GM18909 (cell line): Measurements from ENCODE around the gene NR2C1.
"Not testable (repeated sequence)": the region's sequence is repeated elsewhere in the genome, so short reads cannot be mapped to it uniquely, and the experiment has no call there.

Source experiments
- ATAC-seq: cut with Tn5 transposase; IDR thresholded peaks from one replicate; pipeline ENCODE4 v1.9.1; 2021; ENCODE audit warnings: mild to moderate bottlenecking; ENCODE audit not compliant: unreplicated experiment, poor library complexity

Gene NR2C1

DNA sequence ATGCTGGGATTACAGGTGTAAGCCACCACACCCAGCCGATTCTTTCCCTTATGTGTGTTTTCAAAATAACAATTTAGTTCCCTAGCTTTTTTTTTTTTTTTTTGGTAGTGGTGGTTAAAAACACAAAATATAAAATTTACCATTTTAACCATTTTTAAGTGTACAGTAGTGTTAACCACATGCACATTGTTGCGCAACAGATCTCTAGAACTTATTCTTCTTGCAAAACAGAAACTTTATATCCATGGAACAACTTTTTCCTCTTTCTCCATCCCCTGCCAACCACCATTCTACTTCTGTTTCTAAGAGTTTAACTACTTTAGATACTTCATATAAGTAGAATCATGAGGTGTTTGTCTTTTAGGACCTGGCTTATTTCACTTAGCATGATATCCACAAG, 68.8 kb downstream of the NR2C1 start:
- no peak for ATAC-seq

- no peak for ATAC-seq
These were observed 69.5 kb downstream of the NR2C1 start for GRCh38 chr12:95003921-95004272.

DNA sequence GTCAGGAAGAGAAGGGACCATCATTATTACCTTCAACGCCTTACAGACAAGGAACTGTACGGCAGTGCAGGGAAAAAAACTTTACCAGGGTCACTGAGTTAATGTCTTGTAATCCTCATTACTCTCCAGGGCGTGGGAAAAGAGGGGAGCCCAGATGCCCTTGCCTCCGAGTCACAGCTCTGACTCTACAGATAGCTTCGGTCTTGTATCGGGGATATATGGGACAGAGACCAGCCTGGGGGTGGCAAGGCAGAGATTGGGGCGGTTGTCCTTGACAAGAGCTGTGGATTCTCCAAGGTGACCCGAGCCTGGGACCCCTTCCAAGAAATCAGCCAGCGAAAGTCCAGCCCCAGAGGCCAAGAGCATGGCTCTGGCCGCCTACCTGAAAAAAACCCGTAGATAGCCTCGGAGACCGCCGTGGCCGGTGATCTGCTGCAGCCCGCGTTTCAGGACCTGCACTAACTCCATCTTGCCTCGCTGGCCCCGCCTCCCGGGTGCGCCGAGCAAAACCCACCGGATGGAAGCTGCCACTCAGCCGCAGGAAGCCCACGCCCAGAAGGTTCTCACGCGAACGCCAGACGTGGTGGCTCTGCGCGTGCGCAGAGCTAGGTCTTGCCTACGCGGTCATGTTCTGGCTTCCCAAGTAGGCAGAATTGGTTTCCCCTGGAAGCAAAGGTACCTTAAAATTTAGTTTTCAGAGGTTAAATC, 70.1 kb downstream of the NR2C1 start, which contains the start of gene NDUFA12:
Gene NDUFA12 (minus strand): TSS at position 485 of the 708 bp plus-strand sequence. CDS start 17 bp downstream, at position 468.
- ATAC-seq: peak; percentile 99

GRCh38 chr12:95002754-95003153, 70.7 kb downstream of the NR2C1 start:
- ATAC-seq: no peak

- no peak for ATAC-seq
These were observed 75.1 kb downstream of the NR2C1 start for GRCh38 chr12:94998326-94998725.

DNA sequence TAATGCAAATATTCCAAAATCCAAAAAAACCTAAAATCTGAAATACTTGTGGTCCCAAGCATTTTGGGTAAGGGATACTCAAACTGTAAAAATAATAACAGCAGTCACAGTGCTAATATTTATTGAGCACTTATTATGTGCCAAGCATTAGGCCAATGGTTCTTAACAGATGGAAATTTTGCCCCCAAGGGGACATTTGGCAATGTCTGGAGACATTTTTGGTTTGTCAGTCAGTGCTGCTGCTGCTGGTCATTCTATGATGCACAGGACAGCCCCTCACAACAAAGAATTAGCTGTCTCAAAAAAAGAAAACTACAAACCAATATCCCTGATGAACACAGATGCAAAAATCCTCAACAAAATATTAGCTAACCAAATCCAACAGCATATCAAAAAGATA, 75.7 kb downstream of the NR2C1 start:
- no peak for ATAC-seq

DNA sequence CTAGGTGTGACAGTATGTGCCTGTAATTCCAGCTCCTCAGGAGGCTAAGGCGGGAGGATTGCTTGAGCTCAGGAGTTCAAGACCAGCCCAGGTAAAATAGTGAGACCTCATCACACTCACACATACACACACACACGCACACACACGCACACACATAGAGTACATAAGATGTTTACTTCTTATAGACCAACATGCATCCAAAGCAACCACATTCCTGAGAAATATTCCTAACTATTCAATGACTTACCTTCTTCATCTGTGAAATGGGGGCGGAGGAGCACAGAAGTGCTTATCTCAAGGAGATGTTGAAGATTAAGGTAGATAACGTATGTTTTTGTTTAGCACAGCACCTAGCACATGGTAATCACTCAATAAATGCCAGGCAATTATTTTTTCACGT, 76.4 kb downstream of the NR2C1 start:
- ATAC-seq: no peak

- no peak for ATAC-seq
These were observed 79.1 kb downstream of the NR2C1 start for GRCh38 chr12:94994312-94994711.

DNA sequence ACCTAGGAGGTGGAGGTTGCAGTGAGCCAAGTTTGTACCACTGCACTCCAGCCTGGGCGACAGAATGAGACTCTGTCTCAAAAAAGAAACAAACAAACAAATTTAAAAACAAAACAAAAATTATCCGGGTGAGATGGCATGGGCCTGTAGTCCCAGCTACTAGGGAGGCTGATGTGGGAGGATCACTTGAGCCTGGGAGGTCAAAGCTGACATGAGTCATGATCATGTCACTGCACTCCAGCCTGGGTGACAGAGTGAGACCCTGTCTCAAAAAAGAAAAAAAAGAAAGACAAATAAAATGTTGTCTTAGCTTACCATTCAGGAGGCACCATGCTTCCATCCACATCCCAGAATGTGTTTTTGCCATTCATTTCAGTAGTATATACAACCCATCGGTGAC, 79.6 kb downstream of the NR2C1 start:
- not testable (repeated sequence) for ATAC-seq

DNA sequence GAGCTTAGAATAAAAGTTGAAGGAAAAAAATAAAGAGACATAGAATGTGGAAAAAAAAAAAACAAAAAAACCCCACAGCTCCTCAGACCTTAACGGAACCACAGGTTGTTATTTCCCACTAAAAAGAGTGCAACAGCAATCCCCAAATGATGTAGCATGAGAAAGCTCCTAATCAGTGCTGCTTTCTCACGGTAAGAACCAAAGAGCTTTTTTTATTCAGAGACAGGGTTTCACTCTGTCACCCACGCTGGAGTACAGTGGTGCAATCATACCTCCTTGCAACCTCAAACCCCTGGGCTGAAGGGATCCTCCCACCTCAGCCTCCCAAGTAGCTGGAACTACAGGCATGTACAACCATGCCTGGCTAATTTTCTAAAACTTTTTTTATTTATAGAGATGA, 83.2 kb downstream of the NR2C1 start:
- ATAC-seq: no peak

- ATAC-seq: no peak
These were observed 84.9 kb downstream of the NR2C1 start for GRCh38 chr12:94988471-94988870.

DNA sequence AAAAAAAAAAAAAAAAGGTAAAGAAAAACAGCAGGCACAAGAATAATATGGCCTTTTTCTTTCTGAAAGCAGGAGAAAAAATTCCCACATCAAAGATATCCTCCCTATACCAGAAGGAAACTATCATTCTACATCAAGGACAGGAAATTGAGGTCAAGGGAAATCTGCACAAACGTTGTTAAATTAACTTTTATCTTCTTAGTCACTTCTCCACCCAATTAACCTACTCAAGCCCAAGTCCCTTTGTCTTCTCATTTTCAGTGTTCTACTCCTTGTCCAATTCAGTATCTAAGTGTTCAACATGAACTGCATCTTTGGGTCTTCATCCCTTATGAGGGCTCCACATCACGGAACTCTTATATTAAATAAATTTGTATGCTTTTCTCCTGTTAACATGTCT, 85.6 kb downstream of the NR2C1 start:
- ATAC-seq: no peak

DNA sequence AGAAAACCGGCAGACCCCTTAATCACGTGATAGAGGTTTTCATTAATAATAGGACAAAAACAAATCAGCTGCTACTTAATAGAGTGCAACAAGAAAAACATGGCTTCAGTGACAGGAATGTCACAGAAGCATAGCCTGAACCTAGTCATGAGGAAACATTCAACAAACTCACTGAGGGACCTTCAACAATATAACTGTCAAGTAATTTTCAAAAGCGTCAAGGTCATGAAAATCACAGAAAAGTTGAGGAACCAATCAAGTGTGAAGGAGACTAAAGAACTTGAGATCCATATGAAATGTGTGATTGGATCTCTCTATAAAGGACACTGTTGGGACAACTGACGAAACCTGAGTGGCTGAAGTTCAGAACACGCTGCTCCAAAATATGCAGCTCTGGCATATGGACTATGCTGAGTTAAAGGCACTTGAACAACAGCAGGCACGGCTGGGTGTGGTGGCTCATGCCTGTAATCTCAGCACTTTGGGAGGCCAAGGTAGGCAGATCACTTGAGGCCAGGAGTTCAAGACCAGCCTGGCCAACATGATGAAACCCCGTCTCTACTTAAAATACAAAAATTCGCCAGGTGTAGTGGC, 86.2 kb downstream of the NR2C1 start:
- ATAC-seq: no peak

DNA sequence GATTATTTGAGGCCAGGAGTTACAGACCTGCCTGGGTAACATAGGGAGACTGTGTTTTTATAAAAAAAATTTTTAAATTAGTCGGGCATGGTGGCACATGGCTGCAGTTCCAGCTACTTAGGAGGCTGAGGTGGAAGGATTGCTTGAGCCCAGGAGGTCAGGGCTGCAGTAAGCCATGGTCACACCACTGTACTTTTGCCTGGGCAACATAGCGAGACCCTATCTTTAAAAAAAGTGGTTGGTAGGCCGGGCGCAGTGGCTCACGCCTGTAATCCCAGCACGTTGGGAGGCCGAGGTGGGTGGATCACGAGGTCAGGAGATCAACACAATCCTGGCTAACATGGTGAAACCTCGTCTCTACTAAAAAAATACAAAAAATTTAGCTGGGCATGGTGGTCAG, 88.3 kb downstream of the NR2C1 start:
- ATAC-seq: not testable (repeated sequence)

DNA sequence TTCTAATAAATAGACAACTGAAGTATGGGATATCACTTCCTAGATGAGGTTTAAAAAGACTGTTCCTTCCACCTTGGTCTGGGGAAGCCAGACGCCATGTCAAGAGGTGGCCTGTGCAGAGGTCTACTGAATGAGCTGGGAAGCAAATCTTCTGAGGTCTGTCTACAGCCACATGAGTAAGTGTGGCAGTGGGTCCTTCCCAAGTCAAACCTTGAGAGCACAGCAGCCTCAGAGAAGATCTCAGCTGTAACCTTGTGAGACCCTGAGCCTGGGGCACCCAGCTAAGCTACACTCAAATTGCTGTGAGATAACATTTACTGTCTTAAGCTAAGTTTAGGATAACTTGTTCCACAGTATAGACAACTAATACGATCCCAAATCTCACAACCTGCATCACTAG, 90.1 kb downstream of the NR2C1 start:
- no peak for ATAC-seq

- no peak for ATAC-seq
These were observed 91.0 kb downstream of the NR2C1 start for GRCh38 chr12:94982456-94982855.

DNA sequence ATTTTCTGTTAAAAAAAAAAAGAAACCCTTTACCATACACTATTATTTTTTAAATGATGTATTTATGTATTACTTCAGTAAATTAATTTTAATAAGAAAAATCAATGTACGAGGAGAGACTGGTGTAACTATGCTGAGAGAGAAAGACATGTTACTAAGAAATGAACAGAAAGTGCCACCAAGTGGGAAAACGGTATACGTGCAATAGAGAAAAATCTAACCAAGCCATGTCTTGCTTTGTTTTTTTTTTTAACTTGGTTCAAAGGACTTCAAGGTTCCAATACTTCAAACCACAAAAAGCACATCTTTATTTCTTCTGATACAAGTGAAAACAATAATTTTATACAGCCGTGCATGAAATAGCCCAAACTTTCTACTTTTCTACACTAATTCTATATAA, 92.8 kb downstream of the NR2C1 start:
- no peak for ATAC-seq

DNA sequence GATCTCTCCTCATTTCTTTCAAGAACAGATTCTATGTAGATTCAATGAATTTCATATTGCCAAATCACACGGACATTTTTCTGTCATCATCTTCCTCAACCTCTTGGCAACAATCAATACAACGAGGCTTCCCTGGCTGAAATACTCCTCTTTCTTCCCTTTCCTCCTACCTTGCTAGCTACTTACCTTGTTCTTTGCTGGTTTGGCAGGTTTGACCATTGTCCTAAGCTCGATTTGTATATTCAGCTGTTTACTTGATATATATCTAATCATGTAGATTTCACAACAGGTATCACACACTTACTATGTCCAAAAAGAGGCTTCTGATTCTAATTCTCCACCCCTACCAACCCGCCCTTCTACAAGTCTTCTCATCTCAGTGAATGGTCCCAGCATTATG, 93.5 kb downstream of the NR2C1 start:
- no peak for ATAC-seq

DNA sequence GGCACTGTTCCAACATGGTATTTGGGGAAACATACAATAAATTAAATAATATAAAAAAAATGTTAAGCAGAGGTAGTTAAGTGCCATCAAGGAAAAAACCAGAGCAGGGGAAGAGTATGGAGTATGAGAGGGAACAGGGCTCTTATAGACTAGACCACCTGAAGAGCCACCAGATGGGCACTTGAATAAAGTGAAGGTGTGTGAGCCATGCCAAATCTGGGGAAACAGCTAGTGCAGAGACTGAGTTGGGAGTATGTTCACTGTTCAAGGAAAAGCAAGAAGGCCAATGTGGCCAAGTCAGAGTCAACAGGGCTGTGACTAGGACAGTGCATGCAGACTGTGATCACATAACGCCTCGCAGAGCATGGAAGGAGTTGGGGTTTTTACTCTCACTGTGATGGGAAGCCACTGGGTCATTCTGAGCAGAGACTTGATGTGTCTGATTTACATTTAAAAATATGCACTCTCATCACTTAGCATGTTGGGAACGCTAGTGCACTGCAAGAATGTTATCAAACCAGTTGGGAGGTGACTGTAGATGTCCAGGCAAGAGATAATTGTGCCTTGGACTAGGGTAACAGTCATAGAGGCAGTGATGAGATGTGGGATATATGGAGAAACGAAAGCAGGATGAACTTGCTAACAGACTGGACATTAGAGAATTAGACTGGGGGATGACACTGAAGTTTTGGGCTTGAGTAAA, 95.5 kb downstream of the NR2C1 start:
- no peak for ATAC-seq

DNA sequence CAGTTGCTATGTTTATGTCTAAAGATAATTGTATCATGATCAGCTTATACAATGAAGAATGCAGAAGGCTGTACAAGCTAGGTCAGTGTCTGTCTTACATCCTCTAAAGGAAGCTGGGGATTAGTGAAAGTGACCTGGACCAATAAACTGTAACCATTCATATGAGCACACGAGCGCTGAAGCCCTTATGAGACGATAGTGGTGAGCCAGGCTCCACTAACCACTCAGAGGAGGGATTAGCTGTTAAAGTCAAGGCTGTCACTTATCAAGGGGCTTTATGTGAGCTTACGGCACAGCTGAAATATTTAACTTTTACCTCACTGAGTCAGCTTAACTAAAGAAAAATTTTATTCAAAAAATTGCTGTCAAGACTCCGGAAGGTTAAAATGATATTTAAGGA, 100.2 kb downstream of the NR2C1 start:
- no peak for ATAC-seq

DNA sequence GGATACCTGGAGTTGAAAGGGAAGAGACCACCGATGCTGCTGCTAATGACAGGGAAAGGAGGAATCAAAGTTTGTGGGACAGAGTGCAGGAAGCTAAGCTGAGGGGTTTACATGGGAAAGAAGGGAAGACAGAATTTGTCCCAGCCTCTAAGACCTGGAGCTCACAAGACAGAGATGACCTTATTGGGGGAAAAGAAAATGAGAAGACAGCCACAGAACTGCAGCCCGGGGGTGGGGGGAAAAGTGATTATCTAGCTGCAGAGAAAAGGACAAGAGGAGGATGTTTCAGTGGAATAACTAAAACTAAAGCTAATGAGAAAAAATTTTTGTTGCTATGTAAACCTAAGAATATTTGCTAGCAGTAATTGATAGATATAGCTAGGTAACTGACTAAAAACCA, 100.6 kb downstream of the NR2C1 start:
- ATAC-seq: no peak

GRCh38 chr12:94971923-94972322, 101.5 kb downstream of the NR2C1 start:
- ATAC-seq: no peak
